Activated CD8-positive, alpha-beta memory T cell treated with anti-CD3 and anti-CD28 coated beads for 48 hours (primary cell): ENCODE measurements around the gene EMILIN2.
"Not testable (repeated sequence)": the region's sequence is repeated elsewhere in the genome, so short reads cannot be mapped to it uniquely, and the experiment has no call there.

Experiments used
- DNase-seq, 3 experiments: peaks; one replicate each; pipeline ENCODE4 v3.0.0-alpha.2; 2020; ENCODE audit warnings: low read depth in 2 of 3, low spot score in 2 of 3

Gene EMILIN2

DNA sequence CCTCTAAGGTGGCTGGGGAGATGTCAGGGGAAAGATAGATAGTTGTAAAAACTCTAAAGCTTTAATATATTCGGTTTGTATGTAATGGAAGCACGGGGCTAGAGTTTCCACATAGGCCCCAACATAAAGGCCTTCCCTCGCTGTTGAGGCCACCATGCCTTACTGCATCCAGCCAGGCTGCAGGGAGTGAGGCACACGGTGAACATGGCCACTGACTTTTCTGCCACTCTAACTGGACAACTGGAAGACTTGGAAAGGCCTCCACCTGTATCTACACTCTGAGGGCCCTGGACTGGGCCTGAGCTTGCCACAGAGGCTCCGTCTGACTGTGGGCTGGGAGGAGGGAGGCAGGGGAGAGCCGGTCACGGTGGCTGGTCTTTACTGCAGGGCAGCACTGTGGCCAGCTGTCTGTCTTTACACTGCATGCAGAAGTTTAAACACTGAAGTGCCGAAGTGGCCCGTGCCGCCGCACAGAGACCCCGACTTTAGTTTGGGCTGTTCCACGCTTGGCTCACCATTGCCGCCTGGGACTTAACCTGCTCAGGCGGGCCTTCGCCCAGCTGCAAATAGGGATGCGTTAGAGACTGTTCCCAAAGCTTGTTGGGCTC, 66.7 kb downstream of the EMILIN2 start:
- no peak for DNase-seq

DNA sequence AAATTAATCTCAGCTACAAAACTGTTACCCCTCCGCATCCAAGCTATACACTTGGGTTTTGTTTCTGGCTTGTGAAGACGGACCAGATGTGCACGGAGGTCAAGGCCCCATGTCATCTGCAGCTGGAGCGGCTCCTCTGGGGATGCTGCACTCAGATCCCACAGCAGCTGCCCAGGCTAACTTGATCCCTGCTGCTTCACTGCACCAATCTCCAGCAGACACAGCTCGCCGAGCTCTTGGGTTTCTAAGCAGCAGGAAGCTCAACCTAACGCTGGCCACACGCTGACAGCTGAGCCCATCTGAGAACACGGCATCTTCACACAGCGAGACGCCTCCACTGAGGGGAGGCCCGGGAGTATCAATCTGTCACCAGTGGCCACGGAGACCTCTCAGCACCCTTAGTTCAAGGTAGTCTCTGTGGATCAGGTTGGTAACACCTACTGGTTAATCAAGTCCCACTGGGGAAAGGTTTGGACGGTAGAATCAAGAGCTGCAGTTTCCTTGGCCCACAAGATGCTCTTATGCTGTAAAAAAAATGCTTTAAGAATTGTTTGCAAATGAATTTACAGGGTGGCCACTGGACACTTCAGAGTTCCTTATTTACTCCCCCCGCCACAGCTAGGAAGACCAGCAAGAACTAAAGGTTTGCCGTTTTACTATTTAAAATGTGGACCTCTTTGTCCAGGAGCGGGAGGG, 67.5 kb downstream of the EMILIN2 start:
- no peak for DNase-seq

DNA sequence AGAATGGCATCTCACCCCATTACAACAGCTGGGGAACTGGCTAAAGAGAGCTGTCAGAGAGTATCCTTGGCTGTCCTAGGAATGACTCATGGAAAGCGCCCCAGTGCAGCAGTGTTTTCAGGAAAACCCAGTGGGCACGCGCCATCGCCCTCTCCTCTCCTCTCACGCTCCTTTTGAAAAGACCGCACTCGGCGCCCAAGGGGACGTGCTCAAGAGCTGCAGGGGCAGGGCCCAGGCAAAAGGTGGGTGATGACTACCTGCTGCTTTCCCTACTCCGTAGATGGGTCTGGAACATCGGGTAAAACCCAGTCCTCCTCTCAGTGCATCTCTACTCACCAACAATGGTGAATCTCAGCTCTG, 68.1 kb downstream of the EMILIN2 start:
- no peak for DNase-seq

DNA sequence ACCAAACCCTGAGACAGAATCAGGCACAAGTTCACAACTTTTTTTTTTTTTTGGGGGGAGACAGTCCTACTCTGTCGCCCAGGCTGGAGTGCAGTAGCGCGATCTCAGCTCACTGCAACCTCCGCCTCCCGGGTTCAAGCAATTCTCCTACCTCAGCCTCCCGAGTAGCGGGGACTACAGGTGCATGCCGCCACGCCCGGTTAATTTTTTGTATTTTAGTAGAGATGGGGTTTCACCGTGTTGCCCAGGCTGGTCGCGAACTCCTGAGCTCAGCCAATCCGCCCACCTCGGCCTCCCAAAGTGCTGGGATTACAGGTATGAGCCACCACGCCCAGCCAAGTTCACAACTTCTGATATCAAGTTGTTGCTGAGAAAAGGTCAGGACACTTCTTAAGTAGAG, 68.7 kb downstream of the EMILIN2 start:
- DNase-seq = not testable (repeated sequence)

DNA sequence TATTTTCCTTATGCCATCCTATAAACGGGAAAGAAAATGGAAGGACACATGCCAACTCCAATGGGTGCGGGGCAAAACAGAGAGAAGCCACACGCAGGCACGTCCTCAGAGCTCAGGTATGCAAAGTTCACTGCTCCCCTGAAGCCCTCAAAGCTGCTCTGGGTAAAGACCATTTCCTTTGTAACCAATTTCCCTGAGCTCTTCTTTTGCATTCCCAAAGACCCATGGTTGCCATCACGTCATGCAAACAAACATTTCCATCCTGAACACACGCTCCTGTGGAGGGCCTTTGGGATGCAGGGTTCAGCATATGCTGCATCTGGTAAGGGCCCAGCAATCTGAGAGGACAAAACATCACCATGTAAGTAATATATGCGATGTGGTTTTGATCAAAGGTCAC, 69.4 kb downstream of the EMILIN2 start:
- DNase-seq = no peak

DNA sequence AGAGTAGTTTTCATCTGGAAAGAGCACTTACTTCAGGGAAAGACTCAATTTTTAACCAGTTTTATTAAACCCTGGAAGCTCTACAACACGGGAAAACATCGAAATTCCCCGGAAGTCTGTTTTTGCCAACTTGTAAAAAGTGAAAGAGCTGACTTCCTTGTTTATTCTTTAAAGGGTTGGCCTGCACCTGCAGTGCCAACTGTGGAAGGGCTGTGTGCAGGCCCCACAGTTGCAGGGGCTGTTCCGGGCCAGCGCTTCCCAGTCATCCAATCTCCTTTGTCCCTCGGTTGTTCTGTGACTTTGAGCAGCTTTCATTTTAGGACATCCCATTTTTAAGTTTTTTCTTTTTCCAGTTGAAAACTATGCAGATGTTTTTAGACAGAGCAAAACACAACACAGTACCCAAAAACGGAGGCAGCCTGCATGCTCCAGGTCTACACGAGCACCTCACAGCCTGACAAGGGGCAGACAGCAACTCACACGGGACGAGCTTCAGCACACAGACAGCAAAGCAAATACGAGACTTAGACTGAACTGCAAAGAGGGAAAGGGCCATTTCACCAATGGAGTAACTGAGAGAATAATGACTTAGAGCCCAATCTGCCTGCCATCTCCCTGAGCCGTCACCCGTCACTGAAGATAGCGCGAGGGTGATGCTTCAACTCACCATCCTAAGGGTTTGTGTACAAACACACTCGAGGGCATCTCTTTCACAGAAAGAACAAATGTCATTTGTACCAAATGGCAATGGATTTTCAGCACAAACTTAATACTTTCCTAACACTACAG, 70.6 kb downstream of the EMILIN2 start:
- no peak for DNase-seq

DNA sequence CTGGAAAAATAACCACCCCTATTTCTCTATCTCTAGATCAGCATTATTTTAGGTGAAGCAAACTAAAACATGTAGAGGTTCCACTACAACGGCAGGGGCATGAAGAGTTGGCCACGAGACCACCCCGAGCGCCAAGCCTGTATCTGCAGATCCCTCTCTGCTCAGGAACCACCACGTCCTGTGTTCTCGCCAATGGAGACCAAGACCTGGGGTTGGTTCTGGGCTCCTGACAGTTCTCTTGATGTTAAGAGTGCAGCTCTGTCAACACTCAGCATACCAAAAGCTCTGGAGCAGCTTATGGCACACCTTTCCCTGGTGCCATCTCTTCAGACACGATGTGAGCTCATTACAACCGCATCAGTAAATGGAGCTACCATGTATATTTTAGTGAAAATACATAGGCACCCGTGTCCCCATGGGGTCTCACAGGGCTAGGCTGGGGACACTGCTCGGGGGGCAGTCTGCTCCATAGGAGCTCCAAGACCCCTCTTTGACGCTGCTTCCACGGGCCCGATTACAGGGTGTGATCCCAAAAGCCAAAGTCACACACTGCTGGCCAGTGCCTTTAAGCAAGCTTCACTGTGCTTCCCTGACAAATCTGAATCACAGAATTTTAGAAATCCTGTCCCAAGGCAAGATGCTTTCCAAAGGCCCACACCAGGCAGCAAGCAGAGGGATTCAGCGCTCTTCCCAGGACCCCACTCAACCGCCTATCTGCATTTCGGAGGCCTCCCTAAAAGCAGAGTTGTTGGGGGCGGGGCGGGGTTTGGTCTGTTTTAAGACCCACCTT, 72.2 kb downstream of the EMILIN2 start:
- DNase-seq = no peak

DNA sequence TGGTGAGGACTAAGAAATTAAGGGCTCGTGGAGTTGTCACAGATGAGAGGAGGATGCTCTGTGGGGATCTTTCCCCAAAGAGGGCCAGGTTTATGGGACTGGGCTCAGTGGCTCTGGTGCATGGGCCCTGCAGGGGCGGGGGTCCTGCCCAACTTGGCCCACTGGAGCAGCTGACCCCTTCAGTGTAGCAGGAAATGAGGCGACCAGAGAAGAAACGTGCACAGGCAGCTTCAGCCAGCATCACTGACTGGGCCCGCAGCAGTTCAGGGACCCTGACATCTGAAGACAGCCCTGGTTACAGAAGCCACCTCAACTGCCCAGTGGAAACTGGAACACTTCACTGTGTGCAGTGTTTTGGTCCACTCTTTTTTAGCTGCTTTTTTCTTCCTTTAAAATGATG, 72.8 kb downstream of the EMILIN2 start:
- DNase-seq = no peak

DNA sequence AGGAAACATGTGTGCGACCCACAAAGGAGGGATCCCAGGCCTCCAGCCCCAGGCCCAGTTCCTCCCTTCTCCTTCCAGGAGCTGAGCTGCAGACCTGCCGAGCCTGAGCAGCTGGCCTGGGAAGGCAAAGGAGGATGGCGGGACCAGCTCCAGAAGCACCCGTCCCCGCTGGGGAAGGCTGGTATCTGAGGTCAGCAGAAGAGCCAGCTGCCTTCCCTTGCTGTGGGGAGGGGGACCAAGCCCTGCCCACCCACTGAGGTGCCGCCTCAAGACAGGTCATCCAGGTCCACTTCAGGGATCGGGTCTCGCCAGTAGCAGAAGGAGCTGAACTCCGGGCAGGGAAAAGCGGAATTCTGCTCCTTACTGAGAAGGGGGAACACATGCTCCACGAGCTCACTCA, 73.2 kb downstream of the EMILIN2 start:
- DNase-seq = no peak

DNA sequence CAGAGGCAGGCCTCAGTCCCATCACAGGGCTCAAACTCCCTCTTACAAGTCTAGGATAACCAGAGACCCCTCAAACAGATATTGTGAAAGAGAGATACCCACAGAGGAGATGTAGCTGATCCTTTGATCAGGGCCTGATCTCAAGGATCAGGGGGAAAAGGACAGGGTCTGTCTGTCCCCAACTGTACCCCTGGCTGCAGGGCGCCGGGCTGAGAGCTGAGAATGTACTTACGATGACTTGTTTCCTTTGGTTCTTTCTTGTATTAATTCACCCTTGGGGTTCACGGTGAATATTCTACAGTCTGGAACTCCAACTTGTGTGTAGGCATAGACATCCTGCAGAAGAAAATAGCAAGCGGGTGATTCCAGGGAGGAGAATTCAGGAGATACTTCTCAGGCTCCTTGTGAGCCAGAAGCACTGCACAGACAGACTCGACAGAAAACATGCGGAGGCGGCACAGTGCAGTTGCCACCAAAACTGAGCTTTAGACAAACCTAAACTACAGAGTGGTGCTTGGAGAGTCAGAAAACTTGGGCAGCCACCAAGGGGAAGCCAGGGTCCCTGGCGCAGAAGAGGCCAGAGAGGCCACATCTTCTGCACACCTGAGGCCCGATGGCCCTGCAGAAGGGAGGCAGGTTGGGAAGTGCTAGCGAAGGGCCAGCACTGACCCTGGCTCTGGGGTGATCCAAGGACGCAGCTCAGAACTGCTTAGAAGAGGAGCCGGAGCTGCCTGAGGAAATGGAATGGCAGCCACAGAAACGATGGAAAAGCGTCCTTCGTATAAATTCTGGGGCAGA, 73.9 kb downstream of the EMILIN2 start:
- DNase-seq = no peak

DNA sequence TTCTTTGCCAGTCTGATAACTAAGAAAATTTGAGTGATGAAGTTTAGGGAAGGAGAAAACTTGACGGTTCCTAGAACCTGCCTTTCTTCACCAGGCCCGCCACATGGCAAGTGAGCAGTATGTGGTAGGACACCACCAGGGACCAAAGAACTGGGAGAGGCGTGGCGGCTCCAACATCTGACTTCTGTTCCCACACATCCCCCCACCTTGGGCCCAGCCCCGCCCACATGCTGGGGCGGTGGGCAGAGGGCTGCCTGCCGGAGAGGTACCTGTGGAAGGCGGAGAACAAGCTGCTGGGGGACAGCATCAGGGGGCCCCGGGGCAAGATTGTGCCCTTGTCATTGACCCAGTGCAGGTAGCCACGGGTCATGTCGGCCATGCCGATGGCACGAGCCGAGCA, 75.0 kb downstream of the EMILIN2 start:
- DNase-seq = no peak

DNA sequence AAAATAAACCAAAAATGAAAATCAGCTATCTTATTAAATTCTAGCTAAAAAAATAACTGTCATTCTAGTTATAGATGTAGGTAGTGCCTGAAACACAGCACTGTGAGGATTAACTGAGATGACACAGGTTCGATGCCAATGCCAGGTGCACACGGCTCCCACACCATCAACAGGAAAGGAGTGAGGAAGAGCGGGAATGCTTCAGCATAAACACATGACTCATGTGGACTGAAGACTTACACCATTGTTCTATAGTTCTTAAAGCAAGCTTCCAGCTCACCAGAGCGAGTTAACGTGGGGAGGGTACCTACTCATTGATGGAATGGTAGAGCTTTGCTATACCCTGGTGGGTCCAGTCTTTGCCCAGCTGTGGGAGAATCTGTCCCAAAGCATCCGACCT, 76.7 kb downstream of the EMILIN2 start:
- no peak for DNase-seq

DNA sequence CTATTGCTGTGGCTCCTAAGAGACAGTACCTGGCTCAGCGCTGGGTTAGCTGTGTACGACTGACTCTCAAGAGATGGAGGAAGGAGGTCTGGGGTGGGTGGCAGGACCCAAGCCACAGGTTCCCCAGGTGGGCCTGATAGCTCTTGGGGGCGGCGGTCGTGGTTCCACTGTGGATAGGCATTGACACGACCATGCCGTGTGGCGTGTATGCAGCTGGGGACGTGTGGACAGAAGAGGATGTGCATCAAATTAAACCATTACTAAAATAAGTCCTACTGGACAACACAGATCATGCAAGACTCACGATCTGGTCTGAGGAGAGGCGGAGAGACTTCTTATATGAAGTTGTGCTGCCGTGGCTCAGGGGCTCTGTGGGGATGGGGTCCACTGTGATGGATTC, 78.1 kb downstream of the EMILIN2 start:
- DNase-seq = no peak

DNA sequence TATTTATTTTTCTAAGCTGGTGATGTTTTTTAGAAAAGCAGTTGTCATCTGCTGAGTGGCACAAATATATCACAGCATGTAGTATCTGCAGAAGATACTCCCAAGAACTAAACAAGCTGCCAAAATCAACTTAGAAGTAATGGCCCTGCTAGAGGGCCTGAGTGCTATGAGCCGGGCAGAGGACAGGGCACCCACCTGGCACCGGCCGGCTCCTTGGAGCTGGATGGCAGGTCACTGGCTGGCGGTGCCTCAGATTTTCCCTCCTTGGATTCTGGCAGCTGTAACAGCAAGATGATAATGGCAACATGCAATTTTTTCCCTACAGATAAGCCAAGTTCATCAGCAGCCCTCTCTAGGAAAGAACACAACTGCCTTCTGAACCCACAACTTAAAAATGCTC, 79.7 kb downstream of the EMILIN2 start:
- DNase-seq = no peak

DNA sequence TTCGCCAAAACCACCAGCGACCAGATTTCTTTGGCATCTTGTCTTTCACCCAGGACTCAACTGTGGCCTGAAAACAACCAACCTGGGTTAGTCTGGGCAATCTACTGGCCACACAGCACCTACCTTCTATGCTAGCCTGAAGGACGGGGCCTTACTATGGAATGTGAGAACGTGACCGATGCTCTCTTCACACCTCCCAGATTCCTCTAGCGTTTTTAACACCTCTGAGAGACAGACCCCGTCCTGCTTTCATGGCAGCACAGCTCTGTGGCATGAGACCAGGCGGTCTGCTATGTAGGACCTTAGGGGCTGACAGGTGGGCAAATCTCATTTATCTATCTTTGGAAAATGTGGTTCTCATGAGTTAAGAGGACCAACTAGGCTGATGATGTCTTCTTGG, 80.9 kb downstream of the EMILIN2 start:
- DNase-seq = no peak

DNA sequence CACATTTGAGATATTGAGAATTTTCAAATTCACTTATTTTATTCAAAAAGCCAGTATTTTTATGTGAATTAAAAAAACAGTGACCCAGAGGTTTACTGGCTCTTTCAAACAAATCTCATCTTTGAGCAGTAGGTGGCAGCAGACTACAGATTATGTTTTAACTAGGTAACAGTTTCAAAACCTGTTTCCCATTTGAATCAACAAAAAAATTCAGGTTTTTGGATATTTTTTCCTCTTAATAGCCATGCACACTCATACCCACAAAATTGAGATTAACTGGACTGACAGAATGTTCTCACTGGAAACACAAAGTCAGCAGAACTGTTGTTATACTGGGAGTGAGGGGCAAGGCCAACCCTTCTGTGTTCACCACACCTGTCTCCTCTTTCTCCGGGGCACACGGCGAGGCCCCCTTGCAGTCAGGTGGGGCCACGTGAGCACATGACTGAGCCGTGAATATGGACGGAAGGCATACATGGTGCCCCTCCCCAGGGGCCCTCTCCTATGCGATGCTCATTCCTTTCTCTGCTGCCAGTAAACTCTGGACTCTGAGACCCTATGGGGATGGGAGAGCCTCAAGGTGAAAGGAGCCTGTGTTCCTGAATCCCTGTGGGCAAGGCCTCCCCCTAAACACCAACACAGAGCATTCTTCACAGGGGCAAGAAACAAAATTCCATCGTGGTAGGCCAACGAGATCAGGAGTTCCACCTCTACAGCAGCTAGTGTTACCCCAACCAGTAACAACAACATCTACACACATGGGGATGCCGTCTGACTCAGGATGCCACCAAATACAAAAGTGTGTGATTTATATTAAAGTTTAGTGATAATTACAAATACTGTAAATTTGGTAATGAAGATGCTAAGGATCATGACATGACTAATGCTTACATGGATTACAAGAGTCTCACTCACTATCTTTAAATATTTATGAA, 85.7 kb downstream of the EMILIN2 start:
- DNase-seq = no peak

DNA sequence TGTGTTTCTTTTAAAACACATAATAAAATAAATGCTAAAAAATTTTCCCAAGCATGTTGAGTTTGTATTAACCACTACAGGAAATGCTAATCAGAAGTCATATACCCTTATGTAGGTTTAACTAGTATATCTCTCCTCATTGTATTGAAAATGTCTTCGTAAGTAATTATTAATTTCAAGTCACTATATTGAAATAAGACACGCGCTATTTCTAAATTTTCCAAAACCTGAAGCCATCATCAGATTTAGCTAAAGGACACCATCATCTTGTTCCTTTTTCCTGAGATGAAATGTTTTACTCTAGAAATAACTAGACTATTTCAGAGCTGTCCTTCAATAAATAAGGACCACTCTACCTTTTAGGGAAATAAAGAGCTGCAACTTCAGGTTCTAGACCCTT, 87.2 kb downstream of the EMILIN2 start:
- no peak for DNase-seq

DNA sequence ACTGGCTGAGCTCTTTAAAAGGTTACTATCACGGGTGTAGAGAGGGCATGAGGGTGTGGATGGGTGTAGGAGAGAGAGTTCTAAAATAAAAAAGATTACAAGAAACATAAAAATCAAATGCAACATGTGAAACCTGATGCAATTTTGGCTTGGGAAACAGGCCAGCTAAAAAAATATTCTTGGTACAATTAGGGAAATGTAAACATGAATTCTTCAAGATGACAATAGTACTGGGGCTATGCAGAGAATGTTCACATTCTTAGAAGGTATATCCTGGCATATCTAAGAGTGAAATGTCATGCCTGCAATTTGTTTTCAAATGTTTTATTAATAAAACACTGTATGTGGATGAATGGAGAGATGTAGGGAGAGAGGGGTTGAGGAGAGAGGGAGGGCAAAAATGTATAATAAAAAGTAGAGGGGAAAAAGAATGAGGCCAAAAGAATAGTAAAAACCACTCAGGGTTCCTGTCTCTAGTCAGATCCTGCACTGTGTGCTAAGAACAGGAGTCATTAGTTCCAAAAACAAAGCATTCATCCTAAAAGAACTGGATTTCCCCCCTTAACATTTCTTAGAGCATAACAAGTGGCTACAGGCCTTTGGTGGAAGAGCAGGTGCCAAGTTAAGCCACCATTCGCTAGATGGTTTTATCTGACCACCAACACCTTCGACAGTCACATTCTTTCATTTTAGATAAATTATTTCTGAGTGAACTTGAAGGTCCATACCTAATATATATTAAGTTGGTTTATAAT, 88.8 kb downstream of the EMILIN2 start:
- no peak for DNase-seq

DNA sequence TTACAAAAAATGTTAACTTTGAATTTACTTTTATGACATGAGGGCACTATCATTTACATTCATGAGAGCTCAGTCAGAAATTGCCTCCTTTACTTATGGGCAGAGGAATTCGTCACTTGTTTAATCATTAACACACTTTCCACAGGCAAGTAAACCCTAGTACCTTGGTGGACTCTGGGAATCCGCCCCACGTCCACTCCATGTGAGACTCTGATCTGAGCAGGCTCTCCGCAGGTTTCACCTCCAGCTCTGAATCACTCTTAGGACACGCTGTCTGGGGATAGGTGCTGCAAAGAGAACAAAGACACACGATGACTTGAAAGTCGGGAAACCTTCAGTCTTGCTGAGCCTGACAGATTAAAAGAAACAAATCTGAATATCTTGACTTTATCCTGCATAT, 92.5 kb downstream of the EMILIN2 start:
- DNase-seq = no peak
